ENCODE measurements around the gene DAO.
A peak's percentile ranks its signal among the peaks of the same experiment; 100 is the strongest.

The DAO gene

DNA sequence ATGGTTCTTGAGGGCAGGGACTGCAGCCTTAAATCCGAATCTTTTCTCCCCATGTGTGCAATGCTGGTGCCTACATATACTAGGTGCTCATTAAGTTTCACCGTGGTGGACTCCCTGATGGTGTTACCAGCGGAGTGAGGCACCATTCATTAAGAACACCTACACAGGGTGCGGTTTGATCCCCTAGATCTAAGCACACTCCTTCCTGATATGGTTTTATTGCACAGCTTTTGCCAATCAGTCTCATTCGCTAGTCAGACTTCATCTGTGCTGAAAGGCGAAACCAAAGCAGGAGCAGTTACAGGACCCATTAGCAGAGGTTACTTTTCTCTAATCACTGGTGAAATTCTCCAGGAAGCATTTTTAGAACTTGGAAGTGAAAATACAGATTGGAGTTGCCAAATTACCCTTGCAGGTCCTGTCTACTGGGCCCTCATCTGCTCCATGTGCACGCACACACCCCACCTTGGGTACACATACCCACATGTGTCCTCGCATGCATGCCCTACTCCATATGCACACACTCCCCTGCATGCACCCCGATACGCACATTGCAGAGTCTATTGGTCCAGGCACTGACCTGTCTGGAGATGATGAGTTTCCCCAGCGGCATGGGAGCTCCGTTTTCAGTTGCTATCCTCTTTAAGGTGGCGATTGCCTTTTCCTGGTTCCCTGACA, 58.5 kb downstream of the DAO start:
- TF ChIP-seq GATA1 (IDR thresholded peaks at IDR 0.05; ENCODE audit: low read depth, low read length): no peak
- TF ChIP-seq POLR2A (IDR thresholded peaks at IDR 0.05; ENCODE audit: low read length): no peak
- no peak for DNase-seq

DNA sequence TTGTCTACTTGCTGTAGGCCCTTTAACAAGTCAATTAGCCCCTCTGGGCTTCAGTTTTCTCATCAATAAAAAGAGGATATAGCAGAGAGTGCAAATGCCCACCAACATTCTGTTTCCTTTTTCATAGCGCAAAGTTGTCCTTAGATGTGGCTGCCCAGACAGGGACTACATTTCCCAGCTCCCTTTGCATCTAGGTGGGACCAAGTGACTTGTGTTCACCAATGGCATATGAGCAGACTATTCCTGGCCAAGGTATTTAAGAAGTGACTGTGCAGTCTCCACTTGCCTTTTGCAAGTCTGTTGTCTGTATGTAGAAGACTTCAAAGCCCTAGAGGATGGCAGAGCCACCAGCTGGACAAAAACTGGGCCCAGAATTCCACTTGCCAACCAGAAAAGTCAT, 59.7 kb downstream of the DAO start:
- DNase-seq: peak; percentile 14 to 33
- TF ChIP-seq POLR2A (IDR thresholded peaks at IDR 0.05; ENCODE audit: low read length) (no peak), GATA1 (IDR thresholded peaks at IDR 0.05; ENCODE audit: low read depth, low read length) (no peak)

DNA sequence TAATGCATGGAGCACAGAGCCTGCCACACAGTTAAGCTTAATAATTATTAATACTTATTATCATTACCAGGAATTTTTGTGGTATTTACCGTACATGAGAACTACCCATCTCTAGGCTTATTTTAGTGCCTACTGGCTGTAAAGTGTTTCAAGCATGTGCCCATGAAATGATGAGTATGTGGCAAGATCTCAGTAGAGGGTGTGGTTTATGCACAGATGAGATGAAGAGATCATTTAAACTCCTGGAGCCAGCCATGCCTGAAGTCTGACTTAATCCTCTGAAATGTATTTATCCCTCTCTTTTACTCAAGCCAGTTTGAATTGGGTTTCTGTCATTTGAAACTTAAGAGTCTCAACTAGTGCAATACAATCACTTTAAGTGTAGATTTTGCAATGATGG, 60.2 kb downstream of the DAO start:
- DNase-seq: peak in 1 of 2 experiments; percentile 3
- TF ChIP-seq GATA1 (IDR thresholded peaks at IDR 0.05; ENCODE audit: low read depth, low read length) (no peak), POLR2A (IDR thresholded peaks at IDR 0.05; ENCODE audit: low read length) (no peak)

DNA sequence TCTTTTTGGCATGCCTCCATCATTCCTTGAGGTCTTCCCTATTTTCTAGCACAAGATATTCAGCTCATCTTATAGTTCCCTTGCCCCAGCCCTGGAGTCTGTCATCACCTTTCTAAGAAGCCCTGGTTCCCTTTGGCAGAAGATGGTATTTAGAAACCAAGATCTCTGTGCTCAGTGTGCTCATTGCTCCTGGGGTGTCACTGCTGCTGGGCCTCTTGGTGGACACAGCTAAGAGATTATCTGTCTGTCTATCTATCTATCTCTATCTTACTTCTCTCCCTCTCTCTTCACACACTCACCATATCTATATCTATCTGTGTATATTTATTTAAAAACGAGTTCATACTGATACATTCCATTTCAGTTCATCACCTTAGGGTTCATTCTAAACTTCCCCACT, 67.2 kb downstream of the DAO start:
- DNase-seq: no peak
- TF ChIP-seq POLR2A (IDR thresholded peaks at IDR 0.05; ENCODE audit: low read length) (no peak), GATA1 (IDR thresholded peaks at IDR 0.05; ENCODE audit: low read depth, low read length) (no peak)

DNA sequence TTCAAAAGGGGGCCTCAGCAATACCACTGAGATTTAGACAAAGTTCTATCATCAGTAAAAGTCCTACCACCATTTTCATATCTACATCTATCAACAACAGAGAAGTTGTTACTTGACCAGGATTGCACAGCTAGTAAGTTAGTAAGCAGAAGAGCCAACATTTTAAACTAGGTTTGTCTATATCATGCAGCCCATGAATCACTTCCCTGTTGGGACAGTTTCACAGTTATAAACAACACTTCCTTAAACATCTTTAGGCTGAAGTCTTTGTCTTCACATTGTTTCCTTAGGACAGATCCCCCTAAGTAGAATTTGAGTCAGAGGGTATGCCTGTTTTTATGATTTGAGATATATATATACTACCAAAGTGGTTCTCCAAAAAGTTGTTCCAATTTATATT, 68.5 kb downstream of the DAO start:
- TF ChIP-seq GATA1 (IDR thresholded peaks at IDR 0.05; ENCODE audit: low read depth, low read length) (no peak), POLR2A (IDR thresholded peaks at IDR 0.05; ENCODE audit: low read length) (no peak)
- DNase-seq: no peak

DNA sequence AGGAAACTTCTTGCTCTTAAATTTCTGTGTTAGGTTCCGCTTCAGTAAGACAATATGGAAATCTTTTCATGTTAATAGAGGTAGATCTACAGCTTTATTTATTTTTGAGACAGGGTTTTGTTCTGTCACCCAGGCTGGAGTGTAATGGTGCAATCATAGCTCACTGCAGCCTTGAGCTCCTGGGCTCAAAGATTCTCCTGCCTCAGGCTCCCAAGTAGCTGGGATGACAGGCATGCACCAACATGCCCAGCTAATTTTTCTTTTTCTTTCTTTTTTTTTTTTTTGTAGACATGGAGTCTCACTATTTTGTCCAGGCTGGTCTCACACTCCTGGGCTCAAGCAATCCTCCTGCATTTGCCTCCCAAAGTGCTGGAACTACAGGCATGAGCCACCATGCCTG, 70.1 kb downstream of the DAO start:
- TF ChIP-seq POLR2A (IDR thresholded peaks at IDR 0.05; ENCODE audit: low read length) (no peak), GATA1 (IDR thresholded peaks at IDR 0.05; ENCODE audit: low read depth, low read length) (no peak)
- no peak for DNase-seq

All from erythroblast (primary cell).